Measurements from ENCODE around the gene DLX3.
A peak's percentile ranks its signal among the peaks of the same experiment; 100 is the strongest.

The DLX3 gene

DNA sequence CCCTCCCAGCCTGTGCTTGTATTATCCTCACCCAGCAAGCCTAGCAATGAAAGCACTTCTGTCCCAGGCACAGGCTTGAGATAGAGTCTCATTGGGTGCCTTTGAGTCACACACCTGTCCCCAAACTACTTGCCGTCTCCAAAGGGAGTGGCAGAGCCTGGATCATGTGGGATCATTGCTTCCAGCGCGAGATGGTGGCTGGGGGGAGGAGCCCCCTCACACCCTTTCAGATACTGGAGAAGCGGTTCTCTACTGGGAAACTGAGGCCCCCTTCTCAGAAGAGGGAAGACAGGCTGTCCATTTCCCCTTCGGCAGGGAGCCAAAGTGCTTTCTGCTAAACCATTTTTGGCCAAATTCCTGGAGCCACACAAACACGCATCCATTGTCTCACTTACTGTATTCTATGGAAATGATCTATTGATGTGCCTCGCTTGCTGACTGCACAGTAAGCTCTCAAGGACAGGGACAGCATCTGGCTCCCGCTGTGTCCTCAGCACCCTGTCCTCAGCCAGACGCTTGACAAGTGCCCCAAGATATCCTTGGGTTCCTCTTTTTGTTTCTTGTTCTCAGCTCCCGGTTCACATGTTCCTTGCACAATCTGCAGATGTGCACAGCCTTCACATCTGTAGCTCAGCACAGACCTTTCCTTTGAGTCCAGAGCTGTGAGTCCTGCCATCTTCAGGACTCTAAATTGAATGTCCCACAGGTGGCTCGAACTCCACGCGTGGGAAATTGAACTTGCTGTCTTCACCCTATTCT, 26.0 kb upstream of the DLX3 start:
- peak; percentile 12; the same call in 1 of the 3 replicates for ATAC-seq (ENCODE audit: low read depth)
- no peaks in the 10 kb centered on the region for H3K27me3 ChIP-seq (ENCODE audit: insufficient read depth, poor library complexity, severe bottlenecking)
- H3K9me3 ChIP-seq (ENCODE audit: severe bottlenecking) = no peaks in the 10 kb centered on the region
- no peaks in the 10 kb centered on the region for H3K36me3 ChIP-seq (ENCODE audit: low read depth)
- no peak for DNase-seq (ENCODE audit: low spot score)
- no peak overlapping the region for H3K4me3 ChIP-seq (ENCODE audit: severe bottlenecking)
- peaks cover 11% of the 10 kb centered on the region for H3K4me1 ChIP-seq (ENCODE audit: insufficient read depth, poor library complexity, severe bottlenecking)
- TF ChIP-seq, protein P1, sequence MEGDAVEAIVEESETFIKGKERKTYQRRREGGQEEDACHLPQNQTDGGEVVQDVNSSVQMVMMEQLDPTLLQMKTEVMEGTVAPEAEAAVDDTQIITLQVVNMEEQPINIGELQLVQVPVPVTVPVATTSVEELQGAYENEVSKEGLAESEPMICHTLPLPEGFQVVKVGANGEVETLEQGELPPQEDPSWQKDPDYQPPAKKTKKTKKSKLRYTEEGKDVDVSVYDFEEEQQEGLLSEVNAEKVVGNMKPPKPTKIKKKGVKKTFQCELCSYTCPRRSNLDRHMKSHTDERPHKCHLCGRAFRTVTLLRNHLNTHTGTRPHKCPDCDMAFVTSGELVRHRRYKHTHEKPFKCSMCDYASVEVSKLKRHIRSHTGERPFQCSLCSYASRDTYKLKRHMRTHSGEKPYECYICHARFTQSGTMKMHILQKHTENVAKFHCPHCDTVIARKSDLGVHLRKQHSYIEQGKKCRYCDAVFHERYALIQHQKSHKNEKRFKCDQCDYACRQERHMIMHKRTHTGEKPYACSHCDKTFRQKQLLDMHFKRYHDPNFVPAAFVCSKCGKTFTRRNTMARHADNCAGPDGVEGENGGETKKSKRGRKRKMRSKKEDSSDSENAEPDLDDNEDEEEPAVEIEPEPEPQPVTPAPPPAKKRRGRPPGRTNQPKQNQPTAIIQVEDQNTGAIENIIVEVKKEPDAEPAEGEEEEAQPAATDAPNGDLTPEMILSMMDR (IDR thresholded peaks at IDR 0.05; ENCODE audit: poor library complexity, severe bottlenecking) = no peak
- H3K27ac ChIP-seq (ENCODE audit: poor library complexity, severe bottlenecking) = no peak overlapping the region

DNA sequence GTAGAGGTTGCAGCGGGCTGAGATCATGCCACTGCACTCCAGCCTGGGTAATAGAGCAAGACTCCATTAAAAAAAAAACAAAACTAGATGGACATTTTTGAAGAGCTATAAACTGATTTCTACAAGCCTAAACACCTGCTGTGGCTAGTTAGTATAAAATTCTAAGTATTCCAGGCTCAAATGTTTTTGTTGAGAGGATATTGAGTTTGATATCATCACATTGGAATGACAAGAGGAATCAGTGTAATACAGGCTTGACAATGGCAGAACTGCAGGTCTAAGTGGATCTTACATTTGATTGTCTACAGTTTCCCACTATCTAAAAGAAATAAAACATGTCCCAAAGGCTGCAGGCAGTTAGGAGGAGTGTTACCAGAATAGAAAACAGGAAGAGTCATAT, 23.9 kb upstream of the DLX3 start:
- DNase-seq (ENCODE audit: low spot score) (no peak), ATAC-seq (ENCODE audit: low read depth) (peak; percentile 46; the same call in 2 of the 3 replicates)
- TF ChIP-seq, protein P1 (IDR thresholded peaks at IDR 0.05; ENCODE audit: poor library complexity, severe bottlenecking) = no peak
- H3K4me1 ChIP-seq (ENCODE audit: insufficient read depth, poor library complexity, severe bottlenecking) = peaks cover 11% of the 10 kb centered on the region
- H3K36me3 ChIP-seq (ENCODE audit: low read depth) = no peaks in the 10 kb centered on the region
- no peaks in the 10 kb centered on the region for H3K27me3 ChIP-seq (ENCODE audit: insufficient read depth, poor library complexity, severe bottlenecking)
- peaks cover 3% of the 10 kb centered on the region for H3K9me3 ChIP-seq (ENCODE audit: severe bottlenecking)
- H3K4me3 ChIP-seq (ENCODE audit: severe bottlenecking) = no peak overlapping the region
- no peak overlapping the region for H3K27ac ChIP-seq (ENCODE audit: poor library complexity, severe bottlenecking)

DNA sequence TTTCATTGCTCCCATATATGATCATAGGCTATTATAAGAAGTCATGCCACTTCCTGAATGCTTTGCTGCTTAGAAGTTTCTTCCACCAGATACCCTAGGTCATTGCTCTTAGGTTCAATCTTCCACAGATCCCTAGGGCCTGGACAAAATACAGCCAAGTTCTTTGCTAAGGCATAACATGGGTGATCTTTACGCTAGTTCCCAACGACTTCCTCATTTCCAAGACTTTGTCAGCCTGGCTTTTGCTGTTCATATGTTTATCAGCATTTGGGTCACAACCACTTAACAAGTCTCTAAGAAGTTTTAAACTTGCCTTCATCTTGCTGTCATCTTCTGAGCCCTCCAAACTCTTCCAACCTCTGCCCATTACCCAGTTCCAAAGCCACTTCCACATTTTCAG, 20.1 kb upstream of the DLX3 start:
- ATAC-seq (ENCODE audit: low read depth) = no peak
- TF ChIP-seq, protein P1 (IDR thresholded peaks at IDR 0.05; ENCODE audit: poor library complexity, severe bottlenecking) = no peak
- no peaks in the 10 kb centered on the region for H3K36me3 ChIP-seq (ENCODE audit: low read depth)
- peaks cover 11% of the 10 kb centered on the region for H3K9me3 ChIP-seq (ENCODE audit: severe bottlenecking)
- peaks cover 11% of the 10 kb centered on the region for H3K4me1 ChIP-seq (ENCODE audit: insufficient read depth, poor library complexity, severe bottlenecking)
- no peak for DNase-seq (ENCODE audit: low spot score)
- no peak overlapping the region for H3K4me3 ChIP-seq (ENCODE audit: severe bottlenecking)
- H3K27me3 ChIP-seq (ENCODE audit: insufficient read depth, poor library complexity, severe bottlenecking) = no peaks in the 10 kb centered on the region
- no peak overlapping the region for H3K27ac ChIP-seq (ENCODE audit: poor library complexity, severe bottlenecking)

DNA sequence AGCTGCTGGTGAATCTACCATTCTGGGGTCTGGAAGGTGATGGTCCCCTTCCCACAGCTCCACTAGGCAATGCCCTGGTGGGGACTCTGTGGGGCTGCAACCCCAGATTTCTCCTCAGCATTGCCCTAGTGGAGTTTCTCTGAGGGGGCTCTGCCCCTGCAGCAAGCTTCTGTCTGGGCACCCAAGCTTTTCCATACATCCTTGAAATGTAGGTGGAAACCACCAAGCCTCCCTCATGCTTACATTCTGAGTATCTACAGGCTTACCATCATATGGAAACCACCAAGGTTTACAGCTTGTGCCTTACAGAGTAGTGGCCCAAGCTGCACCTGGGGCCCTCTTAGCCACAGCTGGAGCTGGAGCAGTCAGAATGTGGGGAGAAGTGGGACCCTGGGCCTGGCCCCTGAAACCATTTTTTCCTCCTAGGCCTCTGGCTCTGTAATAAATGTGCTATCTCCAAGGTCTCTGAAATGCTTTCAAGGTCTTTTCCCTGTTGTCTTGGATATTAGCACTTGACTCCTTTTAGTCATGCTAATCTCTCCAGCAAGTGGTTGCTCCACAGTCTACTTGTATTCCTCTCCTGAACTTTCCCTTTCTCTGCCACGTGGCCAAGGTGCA, 19.6 kb upstream of the DLX3 start:
- ATAC-seq (ENCODE audit: low read depth) (no peak), DNase-seq (ENCODE audit: low spot score) (no peak)
- peaks cover 11% of the 10 kb centered on the region for H3K9me3 ChIP-seq (ENCODE audit: severe bottlenecking)
- no peaks in the 10 kb centered on the region for H3K36me3 ChIP-seq (ENCODE audit: low read depth)
- no peak overlapping the region for H3K4me3 ChIP-seq (ENCODE audit: severe bottlenecking)
- H3K4me1 ChIP-seq (ENCODE audit: insufficient read depth, poor library complexity, severe bottlenecking) = peaks cover 11% of the 10 kb centered on the region
- no peak overlapping the region for H3K27ac ChIP-seq (ENCODE audit: poor library complexity, severe bottlenecking)
- TF ChIP-seq, protein P1 (IDR thresholded peaks at IDR 0.05; ENCODE audit: poor library complexity, severe bottlenecking) = no peak
- H3K27me3 ChIP-seq (ENCODE audit: insufficient read depth, poor library complexity, severe bottlenecking) = no peaks in the 10 kb centered on the region

DNA sequence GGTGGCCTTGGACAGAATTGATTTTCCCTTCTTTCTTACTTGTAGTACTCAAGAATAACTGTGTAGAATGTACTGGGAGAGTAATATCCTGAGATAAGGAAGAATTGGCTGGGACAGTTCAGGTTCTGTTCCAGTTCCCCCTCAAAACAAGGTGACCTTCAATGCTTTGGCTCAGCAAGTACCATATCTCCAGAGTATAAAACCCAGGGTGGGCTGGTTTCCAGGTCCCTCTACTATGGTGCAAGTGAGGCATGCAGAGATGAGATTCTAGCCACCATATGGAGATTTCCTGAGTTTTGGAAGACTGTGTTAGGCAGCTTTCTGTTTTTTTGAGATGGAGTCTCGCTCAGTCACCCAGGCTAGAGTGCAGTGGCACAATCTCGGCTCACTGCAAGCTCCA, 18.1 kb upstream of the DLX3 start:
- H3K27ac ChIP-seq (ENCODE audit: poor library complexity, severe bottlenecking) = no peak overlapping the region
- TF ChIP-seq, protein P1 (IDR thresholded peaks at IDR 0.05; ENCODE audit: poor library complexity, severe bottlenecking) = no peak
- no peaks in the 10 kb centered on the region for H3K27me3 ChIP-seq (ENCODE audit: insufficient read depth, poor library complexity, severe bottlenecking)
- H3K9me3 ChIP-seq (ENCODE audit: severe bottlenecking) = peaks cover 11% of the 10 kb centered on the region
- H3K4me3 ChIP-seq (ENCODE audit: severe bottlenecking) = no peak overlapping the region
- DNase-seq (ENCODE audit: low spot score) = no peak
- H3K36me3 ChIP-seq (ENCODE audit: low read depth) = no peaks in the 10 kb centered on the region
- no peaks in the 10 kb centered on the region for H3K4me1 ChIP-seq (ENCODE audit: insufficient read depth, poor library complexity, severe bottlenecking)
- ATAC-seq (ENCODE audit: low read depth) = no peak

All from RWPE2 (cell line).